WTC11 (cell line): ENCODE data around the gene CD163L1.

ENCODE experiments used
- ATF2 ChIP-seq: sonication (generic); formaldehyde crosslinking; IDR thresholded peaks from 2 replicates; pipeline ENCODE4 v1.8.1; 2022; ENCODE audit warnings: low read depth, missing genetic modification reagents, borderline replicate concordance
- CBFB ChIP-seq: sonication (generic); formaldehyde crosslinking; IDR thresholded peaks from 2 replicates; pipeline ENCODE4 v1.8.1; 2022; ENCODE audit warnings: mild to moderate bottlenecking, low read depth, missing genetic modification reagents
- CTCF ChIP-seq: fragments of 200-600 bp; IDR thresholded peaks from 2 replicates; pipeline ENCODE4 v1.8.0; 2022; ENCODE audit warnings: antibody characterized with exemption
- FOXK1 ChIP-seq: sonication (generic); formaldehyde crosslinking; IDR thresholded peaks from 2 replicates; pipeline ENCODE4 v1.8.0; 2022; ENCODE audit warnings: mild to moderate bottlenecking, moderate library complexity, missing genetic modification reagents
- GABPB1 ChIP-seq: sonication (generic); formaldehyde crosslinking; IDR thresholded peaks from 2 replicates; pipeline ENCODE4 v1.8.1; 2023; ENCODE audit warnings: mild to moderate bottlenecking, missing genetic modification reagents
- JUN ChIP-seq: sonication (generic); formaldehyde crosslinking; IDR thresholded peaks from 2 replicates; pipeline ENCODE4 v1.8.0; 2023; ENCODE audit warnings: mild to moderate bottlenecking, missing genetic modification reagents
- PREB ChIP-seq: sonication (generic); formaldehyde crosslinking; IDR thresholded peaks from 2 replicates; pipeline ENCODE4 v1.8.1; 2022; ENCODE audit warnings: mild to moderate bottlenecking, missing genetic modification reagents, moderate library complexity, borderline replicate concordance
- TEAD1 ChIP-seq: sonication (generic); formaldehyde crosslinking; IDR thresholded peaks from 2 replicates; pipeline ENCODE4 v1.8.0; 2022; ENCODE audit warnings: mild to moderate bottlenecking, missing genetic modification reagents
- ZNF396 ChIP-seq: fragments of 250-450 bp; sonication (Bioruptor Pico); IDR thresholded peaks from 2 replicates; pipeline ENCODE4 v1.8.0; 2021; ENCODE audit warnings: mild to moderate bottlenecking, moderate library complexity, borderline replicate concordance
- ZNF425 ChIP-seq: fragments of 250-450 bp; sonication (Bioruptor Pico); conservative IDR thresholded peaks from 2 replicates; pipeline ENCODE4 v1.9.0; 2021; ENCODE audit warnings: mild to moderate bottlenecking

GRCh38 chr12:7387289-7387688, 56.7 kb downstream of the CD163L1 start:
- TF ChIP-seq CTCF (no peak), GABPB1 (CRISPR knock-in tag) (no peak), PREB (CRISPR knock-in tag) (no peak), CBFB (CRISPR knock-in tag) (no peak), TEAD1 (no peak), ATF2 (CRISPR knock-in tag) (no peak), JUN (CRISPR knock-in tag) (no peak), FOXK1 (CRISPR knock-in tag) (no peak), ZNF425 (CRISPR knock-in tag) (no peak), ZNF396 (CRISPR knock-in tag) (no peak)
